HG03558 (cell line): ENCODE results near the gene SPTB.
"Not testable (repeated sequence)": the region's sequence is repeated elsewhere in the genome, so short reads cannot be mapped to it uniquely, and the experiment has no call there.

Experiments used
- ATAC-seq: cut with Tn5 transposase; IDR thresholded peaks from one replicate; pipeline ENCODE4 v1.9.1; 2021; ENCODE audit warnings: moderate number of reproducible peaks; ENCODE audit not compliant: unreplicated experiment; ENCODE audit errors: extremely low read depth

Gene SPTB

GRCh38 chr14:64879635-64880220 lies at the start of gene SPTB:
Gene SPTB (minus strand): TSS chr14:64879907. CDS start chr14:64823094, 56,813 bp downstream.
- ATAC-seq: no peak

GRCh38 chr14:64929014-64929359 lies 49.3 kb upstream of the SPTB start:
- ATAC-seq: no peak

GRCh38 chr14:64928239-64929013 lies 48.7 kb upstream of the SPTB start:
- peak; percentile 59 for ATAC-seq

- no peak for ATAC-seq
These were observed 47.3 kb upstream of the SPTB start for GRCh38 chr14:64927031-64927430.

- no peak for ATAC-seq
These were observed 46.8 kb upstream of the SPTB start for GRCh38 chr14:64926398-64926995.

GRCh38 chr14:64923015-64923414 lies 43.3 kb upstream of the SPTB start:
- no peak for ATAC-seq

- ATAC-seq: no peak
These were observed 40.8 kb upstream of the SPTB start for GRCh38 chr14:64920465-64920864.

GRCh38 chr14:64919618-64920017 lies 39.9 kb upstream of the SPTB start:
- ATAC-seq: no peak

GRCh38 chr14:64919215-64919614 lies 39.5 kb upstream of the SPTB start:
- ATAC-seq: no peak

GRCh38 chr14:64918216-64918615 lies 38.5 kb upstream of the SPTB start:
- ATAC-seq: no peak

- no peak for ATAC-seq
These were observed 36.1 kb upstream of the SPTB start for GRCh38 chr14:64915797-64916196.

GRCh38 chr14:64915029-64915424 lies 35.3 kb upstream of the SPTB start:
- no peak for ATAC-seq

- peak; percentile 95 for ATAC-seq
These were observed 34.7 kb upstream of the SPTB start, which contains the start of gene CHURC1 for GRCh38 chr14:64914237-64915028. Gene CHURC1 (plus strand): TSS chr14:64914455. CDS start chr14:64914496, 41 bp downstream.

GRCh38 chr14:64913477-64913876 lies 33.8 kb upstream of the SPTB start:
- not testable (repeated sequence) for ATAC-seq

GRCh38 chr14:64912261-64912660 lies 32.6 kb upstream of the SPTB start:
- no peak for ATAC-seq

GRCh38 chr14:64910847-64911495 lies 31.3 kb upstream of the SPTB start:
- no peak for ATAC-seq

GRCh38 chr14:64906022-64906421 lies 26.3 kb upstream of the SPTB start:
- ATAC-seq: no peak

GRCh38 chr14:64899958-64900357 lies 20.3 kb upstream of the SPTB start:
- ATAC-seq: no peak

GRCh38 chr14:64891839-64892375 lies 12.2 kb upstream of the SPTB start:
- no peak for ATAC-seq
